ENCODE results near the gene SDCCAG8.

SDCCAG8 gene

GRCh38 chr1:243483071-243483771 is 227.4 kb downstream of the SDCCAG8 start:
- peak overlapping the region; percentile 73 for H3K4me3 Mint-ChIP-seq

DNA sequence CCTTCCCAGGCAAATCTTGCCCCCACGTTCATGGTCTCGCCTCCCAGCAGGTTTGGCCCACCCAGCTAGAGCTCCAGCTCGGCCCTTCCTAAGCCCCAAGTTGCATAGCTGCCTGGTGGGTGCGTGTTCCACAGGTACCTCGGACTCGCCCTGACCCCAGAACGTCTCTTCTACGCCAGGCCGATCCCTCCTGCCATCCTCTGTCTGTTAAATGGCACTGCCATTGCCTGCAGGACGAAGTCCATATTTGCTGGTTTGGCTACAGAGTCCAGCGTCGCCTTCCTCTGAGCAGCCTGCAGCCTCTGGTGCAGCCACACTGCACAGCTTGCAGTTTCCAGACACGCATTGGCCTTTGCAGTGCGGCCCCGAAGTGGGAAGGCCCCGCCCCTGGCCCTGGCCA is 228.1 kb downstream of the SDCCAG8 start:
- Mint-ChIP-seq H3K27me3 (no peaks in the 10 kb centered on the region), H3K27ac (no peak overlapping the region), H3K36me3 (peaks cover 2% of the 10 kb centered on the region), H3K9me3 (ENCODE audit: low read depth) (no peaks in the 10 kb centered on the region), H3K4me1 (ENCODE audit: low read depth) (peaks cover 15% of the 10 kb centered on the region), H3K4me3 (peak overlapping the region; percentile 73)

More at GRCh38 chr1:243483071-243483771, 227.4 kb downstream of the SDCCAG8 start:
- H3K36me3 Mint-ChIP-seq, result peaks cover 2% of the 10 kb centered on the region
- peaks cover 15% of the 10 kb centered on the region for H3K4me1 Mint-ChIP-seq (ENCODE audit: low read depth)
- H3K27ac Mint-ChIP-seq, result no peak overlapping the region
- H3K27me3 Mint-ChIP-seq, result no peaks in the 10 kb centered on the region
- no peaks in the 10 kb centered on the region for H3K9me3 Mint-ChIP-seq (ENCODE audit: low read depth)

DNA sequence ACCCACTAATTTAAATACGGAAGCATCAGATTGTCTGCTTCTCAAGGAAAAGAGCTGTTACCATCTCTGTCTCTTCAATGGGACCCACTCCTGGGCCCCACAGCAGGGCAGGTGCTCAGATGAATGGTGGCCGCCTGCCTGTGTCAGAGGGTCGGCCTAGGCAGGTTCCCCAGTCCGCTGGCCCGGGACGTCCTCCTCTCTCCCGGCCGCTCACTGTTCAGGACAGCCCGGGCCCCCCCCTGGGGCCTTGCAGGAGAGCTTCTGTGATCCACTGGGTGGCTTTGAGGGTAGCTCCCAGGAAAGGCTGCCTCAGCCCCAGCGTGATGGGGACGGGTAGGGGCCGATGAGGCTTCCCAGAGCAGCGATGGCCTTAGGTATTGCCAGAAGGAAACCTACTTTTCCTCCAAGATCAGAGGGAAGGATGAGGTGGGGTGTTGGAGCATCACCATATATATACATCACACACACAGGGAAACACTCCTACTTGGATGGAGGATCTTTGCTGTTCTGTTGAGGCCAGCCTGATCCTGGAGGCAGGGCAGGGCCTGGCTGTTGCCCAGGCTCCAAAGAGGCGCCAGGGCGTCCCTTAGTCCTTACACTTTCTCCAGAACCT is 231.3 kb downstream of the SDCCAG8 start:
- peaks cover 10% of the 10 kb centered on the region for H3K4me1 Mint-ChIP-seq (ENCODE audit: low read depth)
- no peaks in the 10 kb centered on the region for H3K36me3 Mint-ChIP-seq
- H3K27ac Mint-ChIP-seq, result no peak overlapping the region
- H3K27me3 Mint-ChIP-seq, result no peaks in the 10 kb centered on the region
- H3K9me3 Mint-ChIP-seq (ENCODE audit: low read depth), result no peaks in the 10 kb centered on the region
- H3K4me3 Mint-ChIP-seq, result no peak overlapping the region

- no peak overlapping the region for H3K4me3 Mint-ChIP-seq
Measured at GRCh38 chr1:243487649-243488227, 231.9 kb downstream of the SDCCAG8 start.

DNA sequence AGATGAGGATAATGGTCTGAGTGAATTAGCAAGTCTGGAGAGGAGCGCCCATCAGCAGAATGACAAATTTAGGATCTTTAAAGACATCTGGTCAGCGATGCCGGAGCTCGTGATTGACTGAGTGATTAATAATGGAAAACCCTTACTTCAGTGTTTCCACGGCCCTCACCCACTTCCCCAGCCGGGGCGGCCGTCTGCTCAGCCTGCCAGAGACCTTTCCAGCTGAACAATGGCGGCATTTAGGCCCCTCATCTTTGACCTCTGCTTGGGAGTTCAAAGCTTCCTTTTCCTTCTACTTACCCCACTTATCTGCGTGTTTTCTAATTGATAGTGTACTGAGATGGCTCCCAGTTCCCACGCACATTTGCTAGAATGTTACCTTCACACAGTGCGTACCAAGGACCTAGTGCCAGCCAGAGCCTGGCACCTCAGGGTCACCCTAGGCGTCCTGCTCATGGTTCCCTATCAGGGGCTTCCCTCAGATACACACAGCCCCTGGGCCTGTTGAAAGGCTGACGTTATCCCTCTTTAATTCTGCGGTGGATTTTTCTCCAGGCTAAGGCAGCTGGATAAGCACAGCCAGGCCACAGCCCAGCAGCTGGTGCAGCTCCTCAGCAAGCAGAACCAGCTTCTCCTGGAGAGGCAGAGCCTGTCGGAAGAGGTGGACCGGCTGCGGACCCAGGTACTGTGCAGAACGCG is 232.8 kb downstream of the SDCCAG8 start:
- Mint-ChIP-seq H3K4me1 (ENCODE audit: low read depth) (peaks cover 4% of the 10 kb centered on the region), H3K4me3 (no peak overlapping the region), H3K36me3 (no peaks in the 10 kb centered on the region), H3K27ac (no peak overlapping the region), H3K27me3 (no peaks in the 10 kb centered on the region), H3K9me3 (ENCODE audit: low read depth) (no peaks in the 10 kb centered on the region)

More at GRCh38 chr1:243487649-243488227, 231.9 kb downstream of the SDCCAG8 start:
- peaks cover 4% of the 10 kb centered on the region for H3K4me1 Mint-ChIP-seq (ENCODE audit: low read depth)
- H3K36me3 Mint-ChIP-seq, result no peaks in the 10 kb centered on the region
- no peaks in the 10 kb centered on the region for H3K27me3 Mint-ChIP-seq
- no peaks in the 10 kb centered on the region for H3K9me3 Mint-ChIP-seq (ENCODE audit: low read depth)
- H3K27ac Mint-ChIP-seq, result no peak overlapping the region

DNA sequence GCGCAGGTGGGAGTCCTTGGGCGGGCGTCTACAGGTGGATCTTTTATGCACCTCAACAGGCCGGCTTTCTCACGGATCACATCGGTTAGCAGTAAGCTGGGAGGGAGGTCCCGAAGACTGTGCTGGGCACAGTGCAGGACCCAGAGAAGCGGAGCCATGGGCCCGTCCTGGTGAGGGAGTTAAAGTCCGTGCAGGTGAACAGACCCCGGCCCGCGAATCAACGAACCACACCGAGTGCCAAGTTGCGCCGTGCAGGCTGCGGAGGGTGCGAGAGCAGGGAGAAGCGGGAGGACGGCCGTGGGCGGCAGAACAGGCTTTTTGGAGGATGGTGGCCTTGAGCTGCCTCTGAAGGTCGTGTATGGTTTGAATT is 233.3 kb downstream of the SDCCAG8 start:
- no peaks in the 10 kb centered on the region for H3K36me3 Mint-ChIP-seq
- no peaks in the 10 kb centered on the region for H3K9me3 Mint-ChIP-seq (ENCODE audit: low read depth)
- H3K4me3 Mint-ChIP-seq, result no peak overlapping the region
- no peaks in the 10 kb centered on the region for H3K27me3 Mint-ChIP-seq
- H3K4me1 Mint-ChIP-seq (ENCODE audit: low read depth), result peaks cover 1% of the 10 kb centered on the region
- no peak overlapping the region for H3K27ac Mint-ChIP-seq

DNA sequence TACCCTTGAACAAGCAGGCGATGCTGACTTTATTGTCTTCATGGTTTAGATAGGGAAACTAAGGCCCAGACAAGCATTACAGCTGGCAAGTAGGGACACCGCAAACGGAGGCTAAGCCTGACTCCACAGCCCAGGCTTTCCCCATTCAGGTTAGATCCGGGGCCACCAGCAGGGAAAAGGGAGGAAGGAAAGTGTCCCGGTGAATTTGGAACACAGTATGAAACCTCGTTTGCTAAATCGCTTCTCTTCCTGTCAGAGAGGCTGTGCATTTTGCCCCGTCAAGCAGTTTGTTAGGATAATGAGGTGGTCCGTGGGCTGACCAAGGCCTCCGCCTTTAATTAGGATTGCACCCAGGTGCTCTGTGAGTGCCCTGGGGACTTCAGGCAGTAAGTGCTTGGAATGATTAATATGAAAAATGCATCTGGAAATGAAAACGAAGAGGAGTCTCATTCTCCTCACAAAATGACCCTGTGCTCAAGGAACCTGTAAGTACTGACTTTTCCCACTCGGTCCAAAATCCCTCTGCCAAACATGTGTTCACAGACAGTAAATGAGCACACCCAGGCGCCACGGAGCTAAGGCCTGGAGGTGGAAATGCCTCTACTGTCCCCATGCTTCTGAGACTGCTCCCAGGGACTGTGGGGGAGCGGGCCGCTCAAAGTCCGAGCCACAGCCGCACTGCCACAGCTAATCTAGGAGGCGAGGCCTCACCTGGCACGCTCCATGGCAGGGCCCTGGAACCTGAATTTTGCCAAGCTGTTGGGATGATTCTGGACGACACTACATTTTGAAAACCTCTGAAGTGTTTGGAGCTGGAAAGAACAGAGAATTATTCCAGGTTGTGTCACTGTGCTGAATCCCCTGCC is 234.1 kb downstream of the SDCCAG8 start:
- Mint-ChIP-seq H3K9me3 (ENCODE audit: low read depth) (no peaks in the 10 kb centered on the region), H3K4me1 (ENCODE audit: low read depth) (no peaks in the 10 kb centered on the region), H3K36me3 (no peaks in the 10 kb centered on the region), H3K4me3 (no peak overlapping the region), H3K27ac (no peak overlapping the region), H3K27me3 (no peaks in the 10 kb centered on the region)

GRCh38 chr1:243490748-243491686 is 235.2 kb downstream of the SDCCAG8 start:
- Mint-ChIP-seq H3K4me3 (no peak overlapping the region), H3K27ac (no peak overlapping the region), H3K9me3 (ENCODE audit: low read depth) (no peaks in the 10 kb centered on the region), H3K27me3 (no peaks in the 10 kb centered on the region), H3K36me3 (no peaks in the 10 kb centered on the region), H3K4me1 (ENCODE audit: low read depth) (no peaks in the 10 kb centered on the region)

DNA sequence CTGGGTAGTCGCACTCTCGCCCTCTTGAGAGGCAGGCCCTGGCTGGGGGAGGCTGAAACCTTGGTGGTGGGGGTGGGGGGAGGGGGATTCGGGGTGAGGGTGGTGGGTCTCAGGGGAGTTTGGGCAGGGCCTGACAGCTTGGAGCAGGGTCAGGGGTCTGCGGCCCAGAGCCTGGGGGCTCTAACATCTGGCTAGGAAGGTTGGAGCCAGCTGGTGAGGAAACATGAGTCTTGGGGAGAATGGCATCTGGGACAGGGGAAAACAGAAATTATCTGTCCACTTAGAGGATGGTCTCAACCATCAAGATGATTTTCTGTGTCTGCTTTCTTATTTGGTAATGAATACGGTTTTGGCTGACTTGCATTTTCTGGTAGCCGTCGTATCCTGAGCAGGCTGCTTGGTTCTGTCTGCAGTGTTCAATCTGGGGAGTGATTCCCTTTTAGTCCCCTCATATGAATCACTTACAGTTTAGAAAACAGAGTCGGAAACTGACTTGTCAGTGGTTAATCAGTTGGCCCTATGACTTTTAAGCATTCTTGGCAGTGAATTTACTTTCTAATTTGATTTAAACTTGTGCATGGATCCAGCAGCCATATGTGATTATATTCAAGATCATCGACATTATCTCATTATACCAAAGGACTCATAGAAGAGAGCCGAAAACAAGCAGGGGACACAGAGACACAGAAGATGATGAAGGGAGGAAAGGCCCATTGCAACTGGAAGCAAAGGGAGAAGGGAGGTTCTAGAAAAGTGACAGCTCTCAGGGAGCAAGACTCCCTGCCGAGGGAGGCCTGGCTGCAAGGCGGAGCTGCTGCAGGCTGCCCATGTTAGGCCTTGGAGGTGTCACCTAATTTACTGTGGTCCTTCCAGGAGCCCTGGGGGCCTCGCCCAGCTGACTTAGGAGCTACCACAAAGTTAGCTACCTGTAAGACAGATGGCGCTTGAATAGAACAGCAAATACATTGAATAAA is 237.6 kb downstream of the SDCCAG8 start:
- H3K27ac Mint-ChIP-seq, result peak overlapping the region; percentile 11
- H3K4me1 Mint-ChIP-seq (ENCODE audit: low read depth), result no peaks in the 10 kb centered on the region
- no peaks in the 10 kb centered on the region for H3K27me3 Mint-ChIP-seq
- no peak overlapping the region for H3K4me3 Mint-ChIP-seq
- no peaks in the 10 kb centered on the region for H3K9me3 Mint-ChIP-seq (ENCODE audit: low read depth)
- H3K36me3 Mint-ChIP-seq, result no peaks in the 10 kb centered on the region

DNA sequence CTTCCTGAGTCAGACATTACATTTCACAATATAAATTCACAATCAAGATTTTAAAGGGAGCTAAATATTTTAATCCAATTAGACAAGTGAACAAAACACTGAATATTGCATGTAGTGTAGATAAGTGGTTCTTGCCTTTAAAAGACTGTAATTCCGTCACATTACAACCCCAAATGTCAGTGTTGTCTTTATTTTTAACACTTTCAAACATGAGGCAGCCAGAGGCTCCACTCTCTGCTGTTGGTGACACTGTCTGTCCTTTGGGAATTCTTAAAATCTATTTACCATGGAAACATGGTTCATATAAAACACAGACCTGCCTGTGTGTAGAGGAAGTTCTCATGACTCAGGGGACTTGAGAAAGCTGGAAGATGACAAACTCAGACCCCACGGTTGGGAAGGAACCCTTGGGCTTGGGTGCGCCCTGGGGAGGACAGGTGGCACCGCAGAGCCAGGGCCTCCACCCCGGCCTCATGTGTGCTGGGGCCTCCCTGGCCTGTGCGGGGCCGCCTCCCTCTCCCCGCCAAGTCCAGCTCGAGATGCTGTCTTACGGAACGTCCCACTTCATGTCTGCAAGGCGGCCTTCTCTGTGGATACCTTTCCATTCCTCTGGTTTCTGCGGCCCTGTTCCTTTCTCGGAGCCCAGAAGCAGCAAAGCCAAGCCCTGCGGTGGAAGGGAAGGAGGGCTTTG is 239.0 kb downstream of the SDCCAG8 start:
- Mint-ChIP-seq H3K36me3 (no peaks in the 10 kb centered on the region), H3K27ac (no peak overlapping the region), H3K27me3 (no peaks in the 10 kb centered on the region), H3K4me1 (ENCODE audit: low read depth) (no peaks in the 10 kb centered on the region), H3K9me3 (ENCODE audit: low read depth) (no peaks in the 10 kb centered on the region), H3K4me3 (no peak overlapping the region)

- Mint-ChIP-seq H3K27me3 (no peaks in the 10 kb centered on the region), H3K9me3 (ENCODE audit: low read depth) (no peaks in the 10 kb centered on the region), H3K4me1 (ENCODE audit: low read depth) (no peaks in the 10 kb centered on the region), H3K27ac (no peak overlapping the region), H3K36me3 (no peaks in the 10 kb centered on the region), H3K4me3 (no peak overlapping the region)
Measured at GRCh38 chr1:243495442-243496186, 239.8 kb downstream of the SDCCAG8 start.

DNA sequence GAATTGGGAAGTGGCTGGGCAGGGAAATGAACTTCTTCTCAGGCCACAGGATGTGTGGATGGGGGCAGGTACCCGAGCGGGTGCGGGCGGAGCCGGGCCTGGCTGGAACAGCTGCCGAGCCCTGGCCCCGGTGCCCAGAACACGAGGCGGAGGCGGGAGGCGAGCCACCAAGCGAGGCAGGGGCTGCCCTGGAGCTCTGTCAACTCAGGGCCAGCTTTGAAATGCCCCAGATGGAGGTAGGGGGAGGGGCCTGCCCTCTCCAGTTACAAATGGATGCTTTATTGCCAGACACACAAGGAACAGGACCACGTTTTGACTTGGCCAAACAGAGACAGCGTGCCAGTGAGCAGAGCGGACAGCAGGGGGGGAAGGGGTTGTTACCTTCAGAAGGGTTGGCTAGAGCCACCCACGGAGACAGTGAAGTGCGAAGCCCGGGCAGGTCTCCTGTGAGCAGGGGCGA is 240.4 kb downstream of the SDCCAG8 start:
- Mint-ChIP-seq H3K4me1 (ENCODE audit: low read depth) (no peaks in the 10 kb centered on the region), H3K4me3 (no peak overlapping the region), H3K36me3 (peaks cover 3% of the 10 kb centered on the region), H3K27me3 (no peaks in the 10 kb centered on the region), H3K9me3 (ENCODE audit: low read depth) (no peaks in the 10 kb centered on the region), H3K27ac (no peak overlapping the region)
